Activated T-cell treated with anti-CD3 and anti-CD28 coated beads, Interleukin-2, amount 50 U/mL, for 72 hours (primary cell): ENCODE measurements around the gene SUCO. TPM values are rescaled to one million over a fixed set of nuclear protein-coding genes. Genes with fewer than 3 reads are reported as not detected.
"Not testable (repeated sequence)": the region's sequence is repeated elsewhere in the genome, so short reads cannot be mapped to it uniquely, and the experiment has no call there.

Experiments
- ATAC-seq, 2 donors: fragments of 150-1000 bp; cut with Tn5 transposase; replicated peaks in 1 of 2; 2 replicates each; pipeline ENCODE4 v1.10.0; 2021; ENCODE audit warnings: moderate library complexity in 2 of 2, mild to moderate bottlenecking in 1 of 2
- DNase-seq, 2 donors: peaks; one replicate each; pipeline ENCODE4 v3.0.0; 2021 to 2022; ENCODE audit warnings: mixed read lengths in 1 of 2
- H3K27ac Mint-ChIP-seq: one replicate; pipeline ENCODE4 v1.8.0; 2022; ENCODE audit warnings: mild to moderate bottlenecking, moderate library complexity, mixed read lengths
- H3K27me3 Mint-ChIP-seq: one replicate; pipeline ENCODE4 v1.8.0; 2022; ENCODE audit warnings: low read depth, mixed read lengths
- H3K36me3 Mint-ChIP-seq, 2 donors: one replicate each; pipeline ENCODE4 v1.8.0; 2022; ENCODE audit warnings: mixed read lengths in 2 of 2, mild to moderate bottlenecking in 1 of 2; ENCODE audit not compliant: insufficient read depth in 2 of 2
- H3K4me1 Mint-ChIP-seq: one replicate; pipeline ENCODE4 v1.8.0; 2022; ENCODE audit warnings: low read depth, mixed read lengths
- H3K4me3 Mint-ChIP-seq, 2 donors: one replicate each; pipeline ENCODE4 v1.8.0; 2022; ENCODE audit warnings: mild to moderate bottlenecking in 2 of 2, mixed read lengths in 2 of 2, moderate library complexity in 2 of 2
- H3K9me3 Mint-ChIP-seq, 2 donors: one replicate each; pipeline ENCODE4 v1.8.0; 2022; ENCODE audit warnings: mixed read lengths in 2 of 2
- total RNA-seq, 2 donors: library from RNA; stranded (reverse); gene quantifications; one replicate each; pipeline ENCODE4 v1.2.3, GENCODE V29; 2022

Gene SUCO
- total RNA-seq, 2 donors from 2014 or later, result 27.6 to 31.3 TPM

DNA sequence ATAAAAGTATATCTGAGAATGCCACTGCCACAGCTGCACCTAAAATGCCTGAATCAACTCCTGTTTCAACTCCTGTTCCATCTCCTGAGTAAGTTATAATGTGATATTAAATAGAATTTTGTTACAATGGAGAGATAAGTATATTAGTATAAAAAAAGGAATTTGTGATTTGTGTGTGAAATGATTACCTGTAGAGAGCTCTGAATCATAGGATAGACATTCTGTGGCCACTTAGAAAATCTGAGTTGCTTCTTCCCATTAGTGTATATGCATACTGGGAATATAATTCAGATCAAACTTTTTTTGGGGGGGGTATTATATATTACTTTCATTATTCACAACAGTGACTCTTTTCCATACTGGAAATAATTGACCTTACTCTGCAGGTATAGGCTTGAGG, 52.9 kb downstream of the SUCO start:
- Mint-ChIP-seq H3K4me3 (no peak overlapping the region), H3K36me3 (peaks cover 5 to 21% of the 10 kb centered on the region in 2 donors)

DNA sequence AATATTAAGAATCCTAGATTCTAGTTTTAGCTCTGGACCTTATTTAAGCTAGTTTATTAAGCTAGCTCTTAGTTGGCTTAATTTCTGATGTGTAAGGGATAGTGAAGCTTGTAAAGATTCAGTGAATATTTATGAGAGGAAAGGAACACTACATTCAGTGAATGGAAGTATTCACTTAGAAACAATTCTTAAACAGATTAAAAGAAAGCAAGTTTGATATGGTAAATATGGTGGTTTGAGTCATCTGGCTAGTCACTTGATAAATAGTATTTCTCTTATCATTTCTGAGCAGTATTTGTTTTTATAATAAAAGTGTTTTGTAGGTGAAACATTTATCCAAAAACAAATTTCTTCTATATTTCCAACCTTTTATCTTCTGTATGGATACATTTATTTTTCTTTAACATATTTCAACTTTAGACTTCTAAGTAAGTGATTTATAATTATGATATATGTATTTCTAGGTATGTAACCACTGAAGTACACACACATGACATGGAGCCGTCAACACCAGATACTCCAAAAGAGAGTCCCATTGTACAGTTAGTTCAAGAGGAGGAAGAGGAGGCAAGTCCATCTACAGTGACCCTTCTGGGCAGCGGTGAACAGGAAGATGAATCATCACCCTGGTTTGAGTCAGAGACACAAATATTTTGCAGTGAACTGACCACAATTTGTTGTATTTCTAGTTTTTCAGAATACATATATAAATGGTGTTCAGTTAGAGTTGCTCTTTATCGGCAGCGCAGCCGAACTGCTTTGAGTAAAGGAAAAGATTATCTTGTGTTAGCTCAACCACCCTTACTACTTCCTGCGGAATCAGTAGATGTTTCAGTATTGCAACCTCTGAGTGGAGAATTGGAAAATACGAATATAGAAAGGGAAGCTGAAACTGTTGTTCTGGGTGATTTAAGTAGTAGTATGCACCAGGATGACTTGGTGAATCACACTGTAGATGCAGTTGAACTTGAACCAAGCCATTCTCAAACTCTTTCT, 55.6 kb downstream of the SUCO start:
- ATAC-seq (peak; percentile 91 to 95), DNase-seq (peak; percentile 19 to 22)
- Mint-ChIP-seq H3K4me1 (peaks cover 23% of the 10 kb centered on the region), H3K4me3 (peak overlapping the region; percentile 43 to 74), H3K27me3 (no peaks in the 10 kb centered on the region), H3K36me3 (peaks cover 16 to 41% of the 10 kb centered on the region in 2 donors), H3K9me3 (peaks cover 2 to 4% of the 10 kb centered on the region in 2 donors), H3K27ac (peak overlapping the region; percentile 43)

More for the DNA sequence above, 52.9 kb downstream of the SUCO start:
- no peaks in the 10 kb centered on the region for H3K9me3 Mint-ChIP-seq
- no peak for ATAC-seq
- H3K27me3 Mint-ChIP-seq, result no peaks in the 10 kb centered on the region
- no peak overlapping the region for H3K27ac Mint-ChIP-seq
- DNase-seq, result no peak
- peaks cover 45% of the 10 kb centered on the region for H3K4me1 Mint-ChIP-seq

DNA sequence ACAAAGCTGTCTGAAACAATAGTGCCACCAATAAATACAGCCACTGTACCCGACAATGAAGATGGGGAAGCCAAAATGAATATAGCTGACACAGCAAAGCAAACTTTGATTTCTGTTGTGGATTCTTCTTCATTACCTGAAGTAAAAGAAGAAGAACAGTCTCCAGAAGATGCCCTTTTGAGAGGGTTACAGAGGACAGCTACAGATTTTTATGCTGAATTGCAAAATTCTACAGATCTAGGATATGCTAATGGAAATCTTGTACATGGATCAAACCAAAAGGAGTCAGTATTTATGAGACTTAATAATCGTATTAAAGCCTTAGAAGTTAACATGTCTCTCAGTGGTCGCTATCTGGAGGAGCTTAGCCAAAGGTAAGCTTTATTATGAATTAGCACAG, 56.6 kb downstream of the SUCO start:
- DNase-seq (no peak), ATAC-seq (no peak)
- peak overlapping the region; percentile 43 for H3K27ac Mint-ChIP-seq
- peaks cover 21 to 48% of the 10 kb centered on the region in 2 donors for H3K36me3 Mint-ChIP-seq
- H3K4me3 Mint-ChIP-seq, result peak overlapping the region; percentile 43 to 74
- H3K27me3 Mint-ChIP-seq, result no peaks in the 10 kb centered on the region
- H3K9me3 Mint-ChIP-seq, result peaks cover 2 to 4% of the 10 kb centered on the region in 2 donors
- peaks cover 23% of the 10 kb centered on the region for H3K4me1 Mint-ChIP-seq

DNA sequence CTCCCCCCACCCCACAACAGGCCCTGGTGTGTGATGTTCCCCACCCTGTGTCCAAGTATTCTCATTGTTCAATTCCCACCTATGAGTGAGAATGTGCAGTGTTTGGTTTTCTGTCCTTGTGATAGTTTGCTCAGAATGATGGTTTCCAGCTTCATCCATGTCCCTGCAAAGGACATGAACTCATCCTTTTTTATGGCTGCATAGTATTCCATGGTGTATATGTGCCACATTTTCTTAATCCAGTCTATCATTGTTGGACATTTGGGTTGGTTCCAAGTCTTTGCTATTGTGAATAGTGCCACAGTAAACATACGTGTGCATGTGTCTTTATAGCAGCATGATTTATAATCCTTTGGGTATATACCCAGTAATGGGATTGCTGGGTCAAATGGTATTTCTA, 58.5 kb downstream of the SUCO start:
- ATAC-seq, H3K27me3 Mint-ChIP-seq, H3K27ac Mint-ChIP-seq, H3K9me3 Mint-ChIP-seq, DNase-seq, H3K4me3 Mint-ChIP-seq: not testable (repeated sequence)
- Mint-ChIP-seq H3K4me1 (peaks cover 23% of the 10 kb centered on the region), H3K36me3 (peaks cover 27 to 63% of the 10 kb centered on the region in 2 donors)

DNA sequence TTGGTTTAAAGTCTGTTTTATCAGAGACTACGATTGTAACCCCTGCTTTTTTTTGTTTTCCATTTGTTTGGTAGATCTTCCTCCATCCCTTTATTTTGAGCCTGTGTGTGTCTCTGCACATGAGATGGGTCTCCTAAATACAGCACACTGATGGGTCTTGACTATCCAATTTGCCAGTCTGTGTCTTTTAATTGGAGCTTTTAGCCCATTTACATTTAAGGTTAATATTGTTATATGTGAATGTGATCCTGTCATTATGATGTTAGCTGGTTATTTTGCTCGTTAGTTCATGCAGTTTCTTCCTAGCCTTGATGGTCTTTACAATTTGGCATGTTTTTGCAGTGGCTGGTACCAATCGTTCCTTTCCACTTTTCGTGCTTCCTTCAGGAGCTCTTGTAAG, 62.1 kb downstream of the SUCO start:
- not testable (repeated sequence) for H3K27me3 Mint-ChIP-seq, H3K27ac Mint-ChIP-seq, DNase-seq, H3K9me3 Mint-ChIP-seq, ATAC-seq, H3K4me3 Mint-ChIP-seq, H3K4me1 Mint-ChIP-seq
- H3K36me3 Mint-ChIP-seq, result peaks cover 22 to 57% of the 10 kb centered on the region in 2 donors

DNA sequence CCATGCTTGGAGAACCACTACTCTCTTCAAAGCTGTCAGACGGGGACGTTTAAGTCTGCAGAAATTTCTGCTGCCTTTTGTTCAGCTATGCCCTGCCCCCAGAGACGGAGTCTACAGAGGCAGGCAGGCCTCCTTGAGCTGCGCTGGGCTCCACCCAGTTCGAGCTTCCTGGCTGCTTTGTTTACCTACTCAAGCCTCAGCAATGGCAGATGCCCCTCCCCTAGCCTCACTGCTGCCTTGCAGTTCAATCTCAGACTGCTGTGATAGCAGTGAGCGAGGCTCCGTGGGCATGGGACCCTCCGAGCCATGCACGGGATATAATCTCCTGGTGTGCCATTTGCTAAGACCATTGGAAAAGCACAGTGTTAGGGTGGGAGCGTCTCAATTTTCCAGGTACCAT, 63.8 kb downstream of the SUCO start:
- peaks cover 22 to 49% of the 10 kb centered on the region in 2 donors for H3K36me3 Mint-ChIP-seq
- not testable (repeated sequence) for H3K9me3 Mint-ChIP-seq, ATAC-seq, DNase-seq, H3K4me1 Mint-ChIP-seq, H3K27ac Mint-ChIP-seq, H3K27me3 Mint-ChIP-seq, H3K4me3 Mint-ChIP-seq

DNA sequence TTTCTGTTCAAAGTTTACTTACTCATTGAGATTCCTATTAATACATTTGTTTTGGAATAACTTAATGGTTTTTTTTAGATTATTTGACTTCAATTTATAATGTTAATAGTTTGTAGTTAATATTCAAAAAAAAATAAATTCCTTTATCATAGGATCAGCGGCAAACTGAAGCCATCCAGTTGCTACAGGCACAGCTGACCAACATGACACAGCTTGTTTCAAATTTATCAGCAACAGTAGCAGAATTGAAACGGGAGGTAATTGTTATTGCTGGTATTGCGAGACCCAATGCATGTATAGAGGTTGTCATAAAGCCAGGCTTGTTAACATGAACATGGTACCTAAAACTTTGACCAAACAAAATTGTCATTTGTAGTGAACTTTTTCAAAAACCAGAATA, 67.0 kb downstream of the SUCO start:
- no peaks in the 10 kb centered on the region for H3K4me1 Mint-ChIP-seq
- H3K36me3 Mint-ChIP-seq, result peaks cover 5 to 24% of the 10 kb centered on the region in 2 donors
- DNase-seq (no peak), ATAC-seq (no peak)
- no peaks in the 10 kb centered on the region for H3K9me3 Mint-ChIP-seq
- no peak overlapping the region for H3K27ac Mint-ChIP-seq
- no peak overlapping the region for H3K4me3 Mint-ChIP-seq
- H3K27me3 Mint-ChIP-seq, result no peaks in the 10 kb centered on the region

DNA sequence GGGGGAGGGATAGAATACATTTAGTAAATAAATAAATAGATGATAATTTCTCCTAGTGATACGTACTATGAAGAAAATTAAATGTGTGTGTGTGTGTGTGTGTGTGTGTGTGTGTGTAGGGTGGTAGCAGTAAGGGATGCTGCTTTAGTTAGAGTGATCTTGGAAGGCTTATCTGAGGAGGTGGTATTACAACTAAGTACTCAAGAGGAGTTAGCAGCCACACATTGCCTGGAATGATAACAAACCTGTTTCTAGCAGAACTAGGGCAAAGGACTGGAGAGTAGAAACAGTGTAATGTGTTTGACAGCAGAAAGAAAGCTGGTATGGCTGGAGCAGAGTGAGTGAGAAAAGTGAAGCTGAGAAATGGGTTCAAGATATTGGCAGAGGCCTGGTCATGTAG, 67.7 kb downstream of the SUCO start:
- H3K27me3 Mint-ChIP-seq, result no peaks in the 10 kb centered on the region
- no peak overlapping the region for H3K27ac Mint-ChIP-seq
- H3K4me3 Mint-ChIP-seq, result no peak overlapping the region
- H3K9me3 Mint-ChIP-seq, result no peaks in the 10 kb centered on the region
- peaks cover 5 to 18% of the 10 kb centered on the region in 2 donors for H3K36me3 Mint-ChIP-seq
- H3K4me1 Mint-ChIP-seq, result no peaks in the 10 kb centered on the region
- ATAC-seq, result no peak
- DNase-seq, result no peak

DNA sequence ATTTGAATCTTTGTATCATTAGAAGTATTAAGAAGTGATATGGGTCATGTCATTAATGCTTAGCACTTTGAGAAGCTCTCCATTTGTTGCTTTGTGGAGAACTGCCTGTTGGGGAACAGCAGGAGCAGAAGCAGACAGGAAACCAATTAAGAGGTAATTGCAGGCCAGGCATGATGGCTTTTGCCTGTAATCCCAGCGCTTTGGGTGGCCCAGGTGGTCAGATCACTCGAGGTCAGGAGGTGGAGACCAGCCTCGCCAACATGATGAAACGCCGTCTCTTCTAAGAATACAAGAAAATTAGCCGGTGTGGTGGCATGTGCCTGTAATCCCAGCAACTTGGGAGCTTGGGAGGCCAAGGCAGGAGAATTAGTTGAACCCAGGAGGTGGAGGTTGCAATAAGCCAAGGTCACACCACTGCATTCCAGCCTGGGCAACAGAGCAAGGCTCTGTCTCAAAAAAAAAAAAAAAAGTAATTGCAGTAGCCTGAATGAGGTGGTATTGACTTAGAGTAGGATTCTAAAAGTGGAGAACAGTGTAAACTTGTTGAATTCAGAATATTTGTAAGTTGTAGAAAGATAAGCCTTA, 68.2 kb downstream of the SUCO start:
- Mint-ChIP-seq H3K27ac (no peak overlapping the region), H3K9me3 (no peaks in the 10 kb centered on the region), H3K27me3 (no peaks in the 10 kb centered on the region), H3K36me3 (peaks cover 0 to 13% of the 10 kb centered on the region in 2 donors), H3K4me1 (no peaks in the 10 kb centered on the region), H3K4me3 (no peak overlapping the region)
- DNase-seq (no peak), ATAC-seq (no peak)

DNA sequence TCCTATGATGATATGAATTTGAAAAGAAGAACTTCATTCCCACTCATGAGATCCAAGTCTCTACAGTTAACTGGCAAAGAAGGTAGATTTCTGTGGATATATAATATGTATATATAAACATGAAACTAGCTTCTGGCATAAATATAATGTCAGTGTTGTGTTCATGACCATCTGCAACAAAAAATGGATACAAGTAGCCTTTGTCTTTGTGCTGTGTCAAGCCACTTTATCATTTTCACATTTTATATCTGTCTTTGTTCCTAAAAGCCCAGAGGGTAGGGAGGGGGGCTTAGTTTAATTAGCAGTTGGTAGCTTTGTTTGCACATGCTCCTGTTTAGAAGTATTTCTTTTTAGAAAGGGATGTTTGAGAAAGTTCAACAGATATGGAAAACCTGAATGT, 69.8 kb downstream of the SUCO start:
- Mint-ChIP-seq H3K27me3 (no peaks in the 10 kb centered on the region), H3K9me3 (no peaks in the 10 kb centered on the region), H3K4me1 (no peaks in the 10 kb centered on the region), H3K4me3 (no peak overlapping the region), H3K36me3 (peaks cover 0 to 4% of the 10 kb centered on the region in 2 donors), H3K27ac (no peak overlapping the region)
- ATAC-seq (no peak), DNase-seq (no peak)

DNA sequence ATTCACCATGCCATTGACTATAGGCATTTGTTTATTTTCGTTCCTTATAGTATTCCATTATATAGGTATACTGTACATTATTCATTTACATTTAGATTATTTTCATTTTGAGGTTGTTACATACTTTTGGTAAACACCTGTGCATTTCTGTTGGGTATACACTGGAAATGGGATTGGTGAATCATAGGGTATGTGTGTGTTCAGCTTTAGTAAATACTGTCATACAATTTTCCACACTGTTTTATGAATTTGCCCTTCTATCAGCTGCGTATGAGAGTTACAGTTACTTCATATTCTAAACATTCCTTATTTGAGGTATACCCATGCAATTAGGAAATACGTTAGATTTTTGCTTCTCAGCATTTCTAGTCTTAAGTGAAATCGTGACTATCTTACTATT, 70.9 kb downstream of the SUCO start:
- no peaks in the 10 kb centered on the region for H3K27me3 Mint-ChIP-seq
- peaks cover 0 to 3% of the 10 kb centered on the region in 2 donors for H3K36me3 Mint-ChIP-seq
- peak overlapping the region; percentile 14 for H3K27ac Mint-ChIP-seq
- ATAC-seq (no peak), DNase-seq (no peak)
- no peak overlapping the region for H3K4me3 Mint-ChIP-seq
- no peaks in the 10 kb centered on the region for H3K4me1 Mint-ChIP-seq
- H3K9me3 Mint-ChIP-seq, result no peaks in the 10 kb centered on the region

DNA sequence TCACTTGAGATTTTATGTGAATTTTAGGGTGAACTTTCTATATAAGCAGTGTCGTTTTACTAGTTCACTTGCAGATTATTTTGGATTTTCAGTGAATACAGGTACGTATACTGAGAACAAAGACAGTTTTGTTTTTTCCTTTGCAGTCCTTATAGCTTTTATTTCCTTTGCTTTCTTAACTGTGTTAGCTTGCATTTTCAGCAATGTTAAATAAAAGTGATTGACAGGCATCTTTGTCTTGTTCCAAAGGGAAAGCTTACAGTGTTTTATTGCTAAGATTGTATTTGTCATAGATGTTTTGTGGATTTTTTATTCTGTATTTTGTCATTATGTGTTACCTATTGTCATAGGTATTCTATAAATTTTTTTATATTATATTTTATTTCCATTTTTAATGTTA, 72.7 kb downstream of the SUCO start:
- Mint-ChIP-seq H3K36me3 (peaks cover 4 to 10% of the 10 kb centered on the region in 2 donors), H3K27me3 (no peaks in the 10 kb centered on the region), H3K27ac (peak overlapping the region; percentile 29), H3K4me1 (no peaks in the 10 kb centered on the region), H3K9me3 (no peaks in the 10 kb centered on the region), H3K4me3 (no peak overlapping the region)
- ATAC-seq (no peak), DNase-seq (no peak)

DNA sequence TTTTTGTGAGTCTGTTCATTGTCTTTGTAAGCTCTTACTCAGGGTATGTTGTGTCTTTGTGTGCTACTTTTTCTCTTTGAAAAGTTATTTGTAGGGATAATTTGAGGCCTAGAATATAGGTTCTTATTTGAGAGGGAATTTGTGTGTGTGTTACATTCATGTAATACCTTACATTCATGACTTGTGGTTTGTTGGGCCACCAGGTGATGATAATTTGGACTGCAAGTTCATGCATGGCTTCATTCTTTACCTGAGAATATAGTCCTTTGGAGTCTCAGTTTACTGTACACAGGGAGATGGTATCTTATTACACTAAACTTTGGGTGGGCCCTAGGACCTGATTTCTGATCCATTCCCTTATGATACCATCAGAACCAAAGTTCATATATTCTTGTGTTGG, 74.2 kb downstream of the SUCO start:
- DNase-seq (no peak), ATAC-seq (no peak)
- Mint-ChIP-seq H3K4me3 (no peak overlapping the region), H3K36me3 (peaks cover 6 to 10% of the 10 kb centered on the region in 2 donors), H3K27ac (no peak overlapping the region), H3K9me3 (no peaks in the 10 kb centered on the region), H3K4me1 (no peaks in the 10 kb centered on the region), H3K27me3 (no peaks in the 10 kb centered on the region)
